Astrocyte (in vitro differentiated cells and primary cell): Measurements from ENCODE around the gene LINC00632.

Experiments
- CTCF ChIP-seq: IDR thresholded peaks from 2 replicates; pipeline ENCODE4 v1.5.1; 2011; ENCODE audit warnings: low read depth, mild to moderate bottlenecking, inconsistent platforms, low read length, moderate library complexity; ENCODE audit not compliant: insufficient read depth
- EZH2 ChIP-seq: IDR thresholded peaks from 2 replicates; pipeline ENCODE4 v1.6.1; 2012; ENCODE audit warnings: mild to moderate bottlenecking, low read length, inconsistent platforms; ENCODE audit not compliant: insufficient read depth

GRCh38 chrX:140764401-140764919, 54.9 kb downstream of the LINC00632 start:
- TF ChIP-seq CTCF (no peak), EZH2 (no peak)
